ENCODE measurements around the gene TMEM178B. TPM values are rescaled to one million over a fixed set of nuclear protein-coding genes. Genes with fewer than 3 reads are reported as not detected.

TMEM178B gene
- total RNA-seq, 4 donors from 2014 or later = 1.3 to 1.8 (median 1.5) TPM

DNA sequence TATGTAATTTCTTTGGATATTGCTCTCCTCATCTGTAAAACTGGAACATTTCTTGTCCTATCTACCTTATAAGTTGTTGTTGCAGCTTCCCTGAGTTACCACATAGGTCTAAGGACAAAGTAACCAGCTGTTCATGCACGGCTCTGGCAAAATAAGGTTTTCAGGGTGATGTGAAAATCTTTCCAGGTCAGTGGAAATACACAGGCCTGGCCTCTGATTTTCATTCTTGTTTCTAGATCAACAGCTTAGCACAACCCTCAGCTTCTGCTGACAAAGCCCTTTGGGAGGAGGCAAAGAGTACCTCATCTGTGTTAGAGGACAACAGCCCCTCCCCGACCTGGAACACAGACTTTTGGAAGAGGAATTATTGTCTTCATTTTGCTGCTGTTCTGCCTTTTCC is 359.8 kb downstream of the TMEM178B start:
- Histone ChIP-seq H3K27me3 (no peaks in the 10 kb centered on the region), H3K36me3 (no peaks in the 10 kb centered on the region), H3K4me1 (no peaks in the 10 kb centered on the region), H3K9me3 (no peaks in the 10 kb centered on the region), H3K27ac (no peak overlapping the region), H3K4me3 (no peak overlapping the region)
- intact Hi-C loops (cut with DNase I; ENCODE audit: low total_unique reads) (no loop called here), in situ Hi-C loops (cut with MboI; ENCODE audit: low sequenced_read_pairs in 4 of 4) (no loop called here)
- ATAC-seq = no peak
- DNase-seq = no peak
- TF ChIP-seq, protein P1, sequence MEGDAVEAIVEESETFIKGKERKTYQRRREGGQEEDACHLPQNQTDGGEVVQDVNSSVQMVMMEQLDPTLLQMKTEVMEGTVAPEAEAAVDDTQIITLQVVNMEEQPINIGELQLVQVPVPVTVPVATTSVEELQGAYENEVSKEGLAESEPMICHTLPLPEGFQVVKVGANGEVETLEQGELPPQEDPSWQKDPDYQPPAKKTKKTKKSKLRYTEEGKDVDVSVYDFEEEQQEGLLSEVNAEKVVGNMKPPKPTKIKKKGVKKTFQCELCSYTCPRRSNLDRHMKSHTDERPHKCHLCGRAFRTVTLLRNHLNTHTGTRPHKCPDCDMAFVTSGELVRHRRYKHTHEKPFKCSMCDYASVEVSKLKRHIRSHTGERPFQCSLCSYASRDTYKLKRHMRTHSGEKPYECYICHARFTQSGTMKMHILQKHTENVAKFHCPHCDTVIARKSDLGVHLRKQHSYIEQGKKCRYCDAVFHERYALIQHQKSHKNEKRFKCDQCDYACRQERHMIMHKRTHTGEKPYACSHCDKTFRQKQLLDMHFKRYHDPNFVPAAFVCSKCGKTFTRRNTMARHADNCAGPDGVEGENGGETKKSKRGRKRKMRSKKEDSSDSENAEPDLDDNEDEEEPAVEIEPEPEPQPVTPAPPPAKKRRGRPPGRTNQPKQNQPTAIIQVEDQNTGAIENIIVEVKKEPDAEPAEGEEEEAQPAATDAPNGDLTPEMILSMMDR (IDR thresholded peaks at IDR 0.05 in 4 of 5, conservative IDR thresholded peaks at IDR 0.05 in 1 of 5) = no peak
- TF ChIP-seq POLR2A (IDR thresholded peaks at IDR 0.05) = no peak

- TF ChIP-seq POLR2A (IDR thresholded peaks at IDR 0.05) = no peak
- TF ChIP-seq, protein P1 (IDR thresholded peaks at IDR 0.05 in 4 of 5, conservative IDR thresholded peaks at IDR 0.05 in 1 of 5) = no peak
- Histone ChIP-seq H3K27me3 (no peaks in the 10 kb centered on the region), H3K4me3 (no peak overlapping the region), H3K36me3 (no peaks in the 10 kb centered on the region), H3K4me1 (no peaks in the 10 kb centered on the region), H3K27ac (no peak overlapping the region), H3K9me3 (no peaks in the 10 kb centered on the region)
- intact Hi-C loops (cut with DNase I; ENCODE audit: low total_unique reads) (no loop called here), in situ Hi-C loops (cut with MboI; ENCODE audit: low sequenced_read_pairs in 4 of 4) (no loop called here)
- DNase-seq (no peak), ATAC-seq (no peak)
These were observed 362.3 kb downstream of the TMEM178B start for GRCh38 chr7:141436139-141436538.

GRCh38 chr7:141436575-141437075 is 362.8 kb downstream of the TMEM178B start:
- Histone ChIP-seq H3K27ac (no peak overlapping the region), H3K9me3 (no peaks in the 10 kb centered on the region), H3K27me3 (no peaks in the 10 kb centered on the region), H3K4me1 (no peaks in the 10 kb centered on the region), H3K4me3 (no peak overlapping the region), H3K36me3 (no peaks in the 10 kb centered on the region)
- DNase-seq = no peak
- no peak for ATAC-seq
- in situ Hi-C loops (cut with MboI; ENCODE audit: low sequenced_read_pairs in 4 of 4) = no loop called here
- intact Hi-C loops (cut with DNase I; ENCODE audit: low total_unique reads) = no loop called here
- no peak for TF ChIP-seq POLR2A (IDR thresholded peaks at IDR 0.05)
- TF ChIP-seq, protein P1 (IDR thresholded peaks at IDR 0.05 in 4 of 5, conservative IDR thresholded peaks at IDR 0.05 in 1 of 5) = no peak

DNA sequence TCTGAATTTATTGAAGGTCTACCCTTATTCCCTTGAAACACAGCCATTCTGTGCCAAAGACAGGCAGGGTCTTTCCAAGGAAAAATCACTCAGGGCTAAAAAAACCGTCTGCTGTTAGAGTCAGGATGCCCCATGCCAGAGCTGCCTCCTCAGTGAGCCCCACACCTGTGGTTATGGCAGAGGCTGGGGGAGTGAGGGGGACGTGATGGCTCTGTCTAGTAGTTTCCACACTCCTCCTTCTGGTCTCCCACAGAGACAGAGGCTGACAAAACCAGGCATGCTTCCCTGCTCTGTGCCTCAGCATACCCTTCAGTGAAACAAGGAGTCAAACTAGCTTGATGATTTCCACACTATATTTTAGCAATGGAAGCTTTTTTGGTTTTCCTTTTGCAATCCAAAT is 365.3 kb downstream of the TMEM178B start:
- H3K27me3 ChIP-seq = no peaks in the 10 kb centered on the region
- H3K27ac ChIP-seq = no peak overlapping the region
- ATAC-seq = no peak
- H3K4me3 ChIP-seq = no peak overlapping the region
- no peak for TF ChIP-seq POLR2A (IDR thresholded peaks at IDR 0.05)
- TF ChIP-seq, protein P1 (IDR thresholded peaks at IDR 0.05 in 4 of 5, conservative IDR thresholded peaks at IDR 0.05 in 1 of 5) = no peak
- in situ Hi-C loops (cut with MboI; ENCODE audit: low sequenced_read_pairs in 4 of 4) (no loop called here), intact Hi-C loops (cut with DNase I; ENCODE audit: low total_unique reads) (no loop called here)
- H3K4me1 ChIP-seq = no peaks in the 10 kb centered on the region
- H3K9me3 ChIP-seq = no peaks in the 10 kb centered on the region
- no peaks in the 10 kb centered on the region for H3K36me3 ChIP-seq
- DNase-seq = no peak

DNA sequence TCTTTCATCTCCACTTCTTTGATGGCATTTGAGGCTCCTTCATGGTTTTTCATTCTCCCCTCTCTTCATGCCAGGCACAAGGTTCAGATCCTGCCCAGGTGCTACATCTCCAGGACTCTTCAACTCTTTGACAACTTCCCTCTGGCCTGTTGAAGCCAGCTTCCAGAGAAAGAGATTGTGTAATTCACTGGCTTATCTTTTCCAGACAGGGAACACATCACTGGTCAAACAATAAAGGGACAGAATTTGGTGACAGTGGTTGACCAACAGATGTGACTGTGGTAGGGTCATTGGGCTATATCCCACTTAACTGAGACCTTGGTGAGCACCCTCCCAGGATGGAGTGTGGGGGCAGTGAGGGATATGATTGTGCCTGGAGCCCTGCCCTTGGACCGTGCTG is 365.9 kb downstream of the TMEM178B start:
- DNase-seq (no peak), ATAC-seq (no peak)
- H3K27ac ChIP-seq = no peak overlapping the region
- H3K9me3 ChIP-seq = no peaks in the 10 kb centered on the region
- intact Hi-C loops (cut with DNase I; ENCODE audit: low total_unique reads) = no loop called here
- no peaks in the 10 kb centered on the region for H3K36me3 ChIP-seq
- H3K4me1 ChIP-seq = no peaks in the 10 kb centered on the region
- H3K27me3 ChIP-seq = no peaks in the 10 kb centered on the region
- no peak overlapping the region for H3K4me3 ChIP-seq
- TF ChIP-seq POLR2A (IDR thresholded peaks at IDR 0.05) = no peak
- TF ChIP-seq, protein P1 (IDR thresholded peaks at IDR 0.05 in 4 of 5, conservative IDR thresholded peaks at IDR 0.05 in 1 of 5) = no peak
- in situ Hi-C loops (cut with MboI; ENCODE audit: low sequenced_read_pairs in 4 of 4) = no loop called here
